A549 treated with Mapracorat at 1 μM for 4 hours (cell line): ENCODE results near the gene CLC. TPM values are rescaled to one million over a fixed set of nuclear protein-coding genes. Genes with fewer than 3 reads are reported as not detected.

Source experiments
- total RNA-seq: library from RNA; stranded (reverse); fragments of 200-300 nt; extraction: Qiagen RNA extraction; gene quantifications from 5 replicates; pipeline ENCODE4 v1.2.3, GENCODE V29; 2022

Gene CLC
- total RNA-seq, result not detected in 5 replicates

DNA sequence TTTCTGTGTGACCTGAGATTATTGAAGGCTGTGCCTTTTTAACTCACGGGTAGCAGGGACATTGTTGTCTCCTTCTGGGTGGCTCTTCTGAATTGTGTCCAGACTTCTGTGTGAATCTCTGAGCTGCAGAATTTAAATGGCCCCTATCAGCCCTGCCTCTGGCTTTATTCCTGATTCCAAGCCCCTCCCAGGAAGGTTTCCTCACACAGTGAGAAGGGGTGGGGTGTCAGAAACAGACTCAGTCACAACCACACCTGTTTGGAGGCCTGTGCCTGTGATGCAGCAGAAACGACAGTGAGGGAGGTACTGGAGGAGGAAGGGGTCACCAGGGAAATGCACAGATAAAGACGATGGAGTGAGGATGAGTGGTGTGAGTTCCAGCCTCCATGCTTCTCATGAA is at the start of gene CLC:
TSS of gene CLC (minus strand) at position 139 of the 400 bp plus-strand sequence. CDS start at position 62, 77 bp downstream.

DNA sequence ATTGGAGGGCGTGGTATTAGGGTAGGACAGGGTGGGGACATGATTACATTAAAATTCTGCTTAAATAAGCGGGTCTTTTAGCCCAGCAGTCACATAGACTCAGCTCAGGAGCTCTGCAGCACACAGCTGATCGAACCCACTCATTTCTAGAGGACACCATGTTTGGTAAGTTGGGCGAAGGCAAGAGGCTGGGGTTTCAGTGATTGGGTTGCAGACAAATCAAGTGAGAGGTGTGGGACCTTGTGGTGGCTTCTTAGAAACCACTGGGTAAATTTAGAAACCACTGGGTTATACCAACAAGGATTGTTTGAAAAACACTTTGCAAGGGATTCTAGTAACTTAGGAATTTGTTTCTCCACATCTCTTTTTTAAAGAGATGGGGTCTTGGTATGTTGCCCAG is 40.9 kb upstream of the CLC start, which contains the start of gene LEUTX:
TSS of gene LEUTX (plus strand) at position 92 of the 400 bp plus-strand sequence. CDS start at position 159, 67 bp downstream.

DNA sequence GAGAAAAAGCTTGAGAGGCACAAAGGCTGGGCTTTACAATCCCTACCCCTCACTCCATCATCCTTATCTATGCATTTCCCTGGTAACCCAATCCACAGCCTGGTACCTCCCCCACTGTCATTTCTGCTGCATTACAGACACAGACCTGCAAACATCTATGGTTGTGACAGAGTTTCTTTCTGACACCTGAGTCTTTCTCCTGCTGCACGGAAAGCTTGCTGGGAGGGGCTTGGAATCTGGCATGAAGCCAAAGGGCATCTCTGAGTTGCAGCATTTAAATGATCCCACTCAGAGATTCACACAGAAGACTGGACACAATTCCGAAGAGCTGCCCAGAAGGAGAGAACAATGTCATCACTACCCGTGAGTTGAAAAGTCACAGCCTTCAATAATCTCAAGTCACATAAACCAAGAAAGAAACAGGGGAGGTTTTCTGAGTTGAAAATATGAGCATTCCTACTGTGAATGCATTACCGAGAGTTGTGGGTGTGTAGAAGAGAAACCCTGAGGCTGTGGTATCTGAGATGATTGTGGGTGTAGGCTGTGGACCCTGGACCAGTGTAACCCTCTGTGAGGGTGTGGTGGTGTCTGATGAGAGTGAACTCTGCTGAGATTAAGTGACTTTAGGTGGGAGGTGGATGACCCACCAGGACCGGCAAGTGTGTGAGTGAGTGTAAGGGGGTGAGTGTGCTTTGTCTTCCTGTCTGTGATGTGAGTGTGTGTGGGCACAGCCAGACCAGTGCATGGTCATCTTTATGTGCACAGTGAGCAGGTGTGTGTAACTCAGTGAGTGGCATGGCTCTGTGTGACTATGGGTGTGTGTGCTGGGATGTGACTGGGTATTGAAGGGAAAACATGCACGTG is 33.4 kb downstream of the CLC start, which contains the start of gene LGALS14:
TSS of gene LGALS14 (plus strand) at position 301 of the 864 bp plus-strand sequence. CDS start at position 349, 48 bp downstream.

Other genes with a start within 250 kb of the CLC start
- gene DLL3, start 239.1 kb downstream of the CLC start, total RNA-seq, result 6.5 to 11.3 TPM (median 10.5 TPM) in 5 replicates
- gene SELENOV, start 222.9 kb downstream of the CLC start, total RNA-seq, result not detected in 5 replicates
- 6.6 to 10.3 TPM (median 7.9 TPM) in 5 replicates for gene EID2B, start 205.2 kb downstream of the CLC start, total RNA-seq
- gene EID2, start 197.9 kb downstream of the CLC start, total RNA-seq, result 32.4 to 46.0 TPM (median 44.1 TPM) in 5 replicates
- not detected in 5 replicates for gene LGALS13, start 135.5 kb downstream of the CLC start, total RNA-seq
- gene LGALS16, start 82.1 kb downstream of the CLC start, total RNA-seq, result not detected in 5 replicates
- not detected in 5 replicates for gene LGALS14, start 33.5 kb downstream of the CLC start, total RNA-seq
- not detected in 5 replicates for gene LEUTX, start 40.8 kb upstream of the CLC start, total RNA-seq
- 17.3 to 23.2 TPM (median 22.1 TPM) in 5 replicates for gene DYRK1B, start 96.1 kb upstream of the CLC start, total RNA-seq
- 649 to 729 TPM (median 711 TPM) in 5 replicates for gene FBL, start 108.3 kb upstream of the CLC start, total RNA-seq
- 0.29 to 1.3 TPM (median 0.80 TPM) in 5 replicates for gene FCGBP, start 196.6 kb upstream of the CLC start, total RNA-seq
- 258 to 283 TPM (median 272 TPM) in 5 replicates for gene PSMC4, start 233.1 kb upstream of the CLC start, total RNA-seq